Hematopoietic multipotent progenitor cell treated with erythropoietin and hydrocortisone succinate and interleukin-3 and kit ligand, for 17 days (in vitro differentiated cells): Measurements from ENCODE around the gene IDH1.
"Not testable (repeated sequence)": the region's sequence is repeated elsewhere in the genome, so short reads cannot be mapped to it uniquely, and the experiment has no call there.

Experiments used
- DNase-seq: peaks from one replicate; pipeline ENCODE4 v3.0.0-alpha.2; 2015; ENCODE audit warnings: low spot score

IDH1 gene

GRCh38 chr2:208254871-208255556 lies at the start of gene IDH1:
Gene IDH1 (minus strand): TSS chr2:208255071. CDS start chr2:208251551, 3,520 bp downstream.
- DNase-seq = peak; percentile 92

- DNase-seq = no peak
Observed at GRCh38 chr2:208304157-208304556, 49.3 kb upstream of the IDH1 start.

- DNase-seq = no peak
Observed at GRCh38 chr2:208300847-208301618, 46.2 kb upstream of the IDH1 start.

- no peak for DNase-seq
Observed at GRCh38 chr2:208297961-208298360, 43.1 kb upstream of the IDH1 start.

GRCh38 chr2:208296610-208297009 lies 41.7 kb upstream of the IDH1 start:
- no peak for DNase-seq

GRCh38 chr2:208295834-208296233 lies 41.0 kb upstream of the IDH1 start:
- DNase-seq = no peak

GRCh38 chr2:208294482-208295024 lies 39.7 kb upstream of the IDH1 start:
- DNase-seq = no peak

GRCh38 chr2:208285853-208286252 lies 31.0 kb upstream of the IDH1 start:
- no peak for DNase-seq

GRCh38 chr2:208280933-208281332 lies 26.1 kb upstream of the IDH1 start:
- no peak for DNase-seq

- no peak for DNase-seq
Observed at GRCh38 chr2:208280234-208280633, 25.4 kb upstream of the IDH1 start.

GRCh38 chr2:208279236-208279635 lies 24.4 kb upstream of the IDH1 start:
- DNase-seq = no peak

GRCh38 chr2:208278549-208278948 lies 23.7 kb upstream of the IDH1 start:
- no peak for DNase-seq

GRCh38 chr2:208274748-208275147 lies 19.9 kb upstream of the IDH1 start:
- DNase-seq = no peak

- DNase-seq = peak; percentile 21
Observed at GRCh38 chr2:208269091-208269490, 14.2 kb upstream of the IDH1 start.

- peak; percentile 27 for DNase-seq
Observed at GRCh38 chr2:208268156-208268952, 13.5 kb upstream of the IDH1 start.

- DNase-seq = not testable (repeated sequence)
Observed at GRCh38 chr2:208267526-208267925, 12.7 kb upstream of the IDH1 start.

GRCh38 chr2:208266936-208267335 lies 12.1 kb upstream of the IDH1 start:
- no peak for DNase-seq

- no peak for DNase-seq
Observed at GRCh38 chr2:208266553-208266893, 11.7 kb upstream of the IDH1 start.

GRCh38 chr2:208265801-208266552 lies 11.1 kb upstream of the IDH1 start, which contains the start of gene PIKFYVE:
Gene PIKFYVE (plus strand): TSS chr2:208266255. CDS start chr2:208271520, 5,265 bp downstream.
- DNase-seq = peak; percentile 92

GRCh38 chr2:208265371-208265800 lies 10.5 kb upstream of the IDH1 start:
- no peak for DNase-seq
